GM21786 (cell line): ENCODE measurements around the gene LETM1.

ENCODE experiments used
- ATAC-seq: cut with Tn5 transposase; IDR thresholded peaks from one replicate; pipeline ENCODE4 v1.9.1; 2021; ENCODE audit not compliant: unreplicated experiment

The LETM1 gene

DNA sequence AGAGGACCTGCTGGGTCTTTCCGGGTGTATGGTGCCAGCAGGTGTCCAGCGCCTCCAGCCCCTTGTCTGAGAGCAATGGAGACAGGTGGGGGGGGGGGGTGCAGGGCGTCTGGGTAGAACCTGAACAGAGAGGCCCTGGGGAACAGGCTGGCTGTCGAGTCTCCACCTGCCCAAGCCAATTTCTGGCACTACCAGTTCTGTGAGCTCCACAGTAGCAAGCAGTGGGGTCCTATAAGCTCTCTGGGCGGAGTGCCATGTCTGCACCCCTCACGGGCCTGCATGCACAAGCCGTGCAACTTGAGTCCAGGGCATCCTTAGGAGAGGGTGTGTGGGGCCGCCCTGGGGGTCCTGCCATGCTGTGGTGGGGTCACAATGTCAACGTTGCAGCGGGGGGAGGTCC lies 72.9 kb downstream of the LETM1 start:
- ATAC-seq, result no peak

DNA sequence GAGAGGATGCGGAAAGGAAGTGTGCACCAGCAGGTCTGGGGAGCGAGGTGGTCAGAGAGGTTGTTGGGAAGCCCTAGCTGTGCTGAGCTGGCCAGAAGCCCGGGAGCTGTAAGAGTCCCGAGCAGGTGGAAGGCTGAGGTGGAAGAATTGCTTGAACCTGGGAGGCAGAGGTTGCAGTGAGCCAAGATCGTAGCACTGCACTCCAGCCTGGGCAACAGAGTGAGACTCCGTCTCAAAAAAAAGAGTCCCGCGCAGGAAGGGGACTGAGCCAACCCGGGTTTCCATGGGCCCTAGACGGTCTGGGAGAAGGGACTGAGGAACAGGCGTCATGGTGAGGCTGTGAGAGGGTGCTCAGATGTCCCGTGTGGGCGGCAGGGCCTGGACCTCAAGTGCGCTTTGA lies 75.5 kb downstream of the LETM1 start:
- ATAC-seq, result no peak

DNA sequence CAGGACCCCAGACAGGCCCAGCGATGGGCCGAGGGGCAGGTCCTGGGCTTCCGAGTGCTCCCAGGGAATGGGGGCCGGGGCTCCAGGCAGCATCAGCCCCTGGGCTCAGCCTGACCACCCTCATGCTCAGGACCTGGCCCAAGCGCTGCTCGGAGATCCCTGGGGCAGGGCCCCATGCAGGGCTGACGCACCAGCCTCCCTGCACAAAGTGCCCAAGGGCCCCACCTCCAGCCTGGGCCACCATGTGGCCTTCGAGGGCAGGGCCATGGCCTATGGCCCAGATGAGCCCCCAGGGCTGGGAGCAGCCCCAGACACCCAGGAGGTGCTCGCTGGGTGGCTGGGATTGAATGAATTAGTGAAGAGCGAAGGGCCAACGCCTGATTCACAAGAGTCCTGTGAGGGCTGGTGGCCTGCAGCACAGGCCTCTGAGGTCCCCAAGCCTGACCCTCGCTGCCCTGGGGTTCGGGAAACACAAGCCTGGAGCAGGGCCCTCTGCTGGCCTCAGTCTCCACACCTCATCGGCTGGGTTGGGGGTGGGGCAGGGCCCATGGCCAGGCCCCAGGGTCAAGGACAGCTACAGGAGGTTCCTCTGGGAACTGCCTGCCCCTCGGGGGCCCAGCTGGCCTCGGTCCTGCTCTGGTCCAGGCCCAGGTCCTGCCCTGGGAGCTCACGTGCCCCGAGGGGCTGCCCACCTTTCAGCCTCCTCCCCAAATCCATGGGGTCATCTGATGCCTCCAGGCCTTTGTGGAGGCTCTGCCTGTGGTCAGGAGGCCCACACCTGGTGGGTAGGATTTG lies 76.2 kb downstream of the LETM1 start:
- ATAC-seq, result no peak

DNA sequence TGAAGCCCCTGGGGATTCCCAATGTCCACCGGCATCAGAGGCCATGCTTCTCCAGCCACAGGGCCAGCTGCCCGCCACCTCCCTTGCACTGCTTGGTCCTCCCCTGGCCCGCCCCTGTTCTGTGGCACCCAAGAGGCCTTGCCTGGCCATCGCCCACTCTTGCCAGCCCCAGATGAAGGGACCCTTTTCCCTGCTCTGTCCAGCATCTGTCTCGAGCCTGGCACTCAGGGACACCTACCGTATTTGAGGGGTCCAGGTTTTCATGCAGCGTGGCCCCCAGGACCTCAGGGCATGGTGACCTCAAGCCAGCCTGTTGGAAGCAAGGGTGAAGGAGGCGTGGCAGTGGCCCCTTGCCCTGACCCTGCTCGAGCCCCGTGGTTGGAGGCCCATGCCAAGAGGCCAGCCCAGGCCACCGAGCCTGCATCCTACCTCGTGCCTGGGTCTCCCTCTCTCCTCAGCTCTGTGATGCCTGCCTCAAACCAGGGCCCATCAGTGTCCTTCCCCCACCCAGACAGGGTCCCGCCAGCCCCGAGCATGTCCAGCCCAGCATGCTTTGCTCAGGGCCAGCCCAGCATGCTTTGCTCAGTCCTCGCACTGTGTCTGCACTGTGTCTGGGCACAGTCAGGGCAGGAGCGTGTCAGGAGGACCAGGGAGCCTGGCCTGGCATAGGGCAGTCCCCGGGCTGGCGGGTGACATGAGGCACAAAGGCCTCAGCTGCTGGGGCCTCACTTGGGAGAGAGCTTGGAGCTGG lies 77.1 kb downstream of the LETM1 start:
- ATAC-seq, result no peak

DNA sequence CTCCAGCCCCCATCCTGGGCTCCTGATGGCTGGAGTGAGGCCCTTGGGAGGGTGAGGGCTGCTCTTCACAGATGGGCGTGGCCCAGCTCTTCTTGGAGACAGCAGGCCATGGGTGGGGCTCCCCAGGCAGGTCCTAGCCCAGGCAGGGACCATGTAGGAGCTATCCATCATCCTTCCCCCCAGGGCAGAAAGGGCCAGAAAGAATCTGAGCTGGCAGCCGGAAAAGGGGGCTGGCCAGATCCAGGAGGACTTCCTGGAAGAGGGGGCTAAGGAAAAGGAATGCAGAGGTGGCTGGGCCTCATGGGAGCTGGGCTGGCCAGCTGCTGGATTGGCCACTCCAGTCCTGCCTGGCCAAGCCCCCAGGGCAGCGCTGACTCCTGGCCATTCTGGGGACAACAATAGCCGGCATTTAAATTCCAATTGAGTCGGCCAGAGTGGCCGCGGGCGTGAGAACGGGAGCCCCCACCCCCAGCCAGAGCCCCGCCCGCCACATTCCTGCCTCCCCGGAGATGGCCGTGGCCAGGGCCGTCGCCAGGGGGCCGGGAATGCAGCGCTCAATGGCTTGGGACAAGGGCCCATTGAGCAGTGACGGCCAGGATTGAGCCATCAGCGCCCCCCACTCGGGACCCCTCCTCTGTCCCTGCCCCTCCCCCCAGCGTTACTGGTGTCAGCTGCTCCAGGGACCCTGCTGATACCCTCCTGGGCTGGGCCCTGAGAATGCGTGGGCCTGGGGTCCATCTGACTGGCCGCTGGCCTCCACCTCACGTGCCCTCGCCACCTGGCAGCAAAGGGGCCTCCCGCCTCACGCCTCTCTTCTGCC lies 77.9 kb downstream of the LETM1 start:
- no peak for ATAC-seq

DNA sequence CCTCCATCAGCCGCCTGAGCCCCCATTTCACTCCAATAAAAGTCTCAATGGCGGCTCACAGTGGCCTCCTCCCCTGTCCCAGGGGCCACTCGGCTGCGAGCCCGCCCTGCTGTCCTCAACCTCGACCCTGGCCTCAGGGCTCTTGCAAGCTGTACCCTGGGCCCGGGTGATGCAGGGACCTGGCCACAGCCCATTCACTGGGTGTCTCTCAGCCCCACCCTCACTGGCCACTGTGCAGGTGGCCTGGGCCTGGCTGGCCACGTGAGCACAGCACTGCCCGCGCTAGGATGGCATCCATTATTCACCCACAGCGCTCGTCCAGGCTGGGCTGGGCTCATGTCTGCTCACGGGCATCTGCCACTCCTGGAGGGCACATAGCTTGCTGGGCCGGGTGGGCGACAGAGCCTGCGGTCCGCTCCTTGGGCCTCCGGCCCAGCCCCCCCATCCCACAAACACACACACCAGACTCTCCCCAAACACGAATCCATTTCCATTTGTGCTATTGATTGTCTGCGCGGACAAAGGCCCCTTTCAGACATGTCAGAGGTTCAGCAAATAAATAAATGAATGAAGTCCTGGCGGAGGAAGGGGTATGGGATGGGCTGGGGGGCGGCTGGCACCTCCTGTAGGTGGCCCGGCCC lies 79.3 kb downstream of the LETM1 start:
- ATAC-seq, result no peak

DNA sequence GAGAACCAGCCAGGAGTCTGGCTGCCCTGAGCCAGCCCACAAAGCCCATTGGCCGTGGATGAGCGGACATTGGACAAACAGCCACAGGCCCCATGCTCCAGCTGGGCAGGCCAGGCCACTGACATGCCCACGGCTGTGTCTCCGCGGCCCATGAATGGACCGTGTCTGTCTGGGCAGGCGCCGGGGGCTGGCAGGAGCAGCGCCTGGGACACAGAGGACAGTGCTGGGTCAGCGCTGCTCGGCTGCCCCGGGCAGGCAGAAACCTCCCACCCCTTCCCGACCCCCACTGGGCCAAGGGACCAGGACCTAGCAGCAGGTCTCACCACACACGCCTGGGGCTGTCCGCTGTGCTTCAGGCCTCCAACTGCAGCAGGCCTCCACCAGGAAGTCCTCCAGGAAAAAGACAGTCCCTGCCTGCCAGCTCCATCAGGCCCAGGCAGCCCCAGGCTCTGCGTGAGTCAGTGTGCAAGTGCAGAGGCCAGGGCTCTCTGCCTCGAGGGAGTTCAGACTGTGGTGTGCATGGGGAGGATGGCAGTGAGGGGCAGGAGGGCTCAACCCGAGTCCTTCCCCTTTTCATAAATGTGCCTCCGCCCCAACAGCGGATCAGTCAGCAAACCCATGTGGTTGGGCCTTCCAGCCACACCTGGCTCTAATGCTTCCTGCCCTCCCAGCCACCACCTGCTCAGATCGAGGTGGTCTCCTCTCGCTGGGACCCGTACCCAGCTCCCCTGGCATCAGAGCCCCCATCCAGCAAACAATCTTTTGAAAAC lies 80.0 kb downstream of the LETM1 start:
- no peak for ATAC-seq

DNA sequence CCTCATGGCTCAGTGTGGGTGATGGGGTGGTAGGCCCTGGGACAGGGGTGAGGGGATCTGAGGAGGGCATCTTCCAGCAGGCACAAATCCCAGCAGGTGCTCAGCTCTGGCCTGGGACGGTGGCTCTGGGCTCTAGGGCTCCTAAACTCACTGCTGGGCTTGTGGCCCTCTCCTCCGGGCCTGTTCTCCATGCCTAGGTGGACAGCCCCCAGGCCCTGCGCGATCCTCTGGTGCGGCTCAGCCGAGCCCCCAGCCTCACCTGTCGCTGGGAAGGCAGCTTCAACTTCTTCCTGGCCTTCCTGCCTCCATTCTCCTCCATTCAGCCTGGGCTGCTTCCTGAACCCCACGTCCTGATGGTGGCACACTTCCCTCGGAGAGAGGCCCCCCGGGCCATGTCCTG lies 82.2 kb downstream of the LETM1 start:
- ATAC-seq, result no peak

DNA sequence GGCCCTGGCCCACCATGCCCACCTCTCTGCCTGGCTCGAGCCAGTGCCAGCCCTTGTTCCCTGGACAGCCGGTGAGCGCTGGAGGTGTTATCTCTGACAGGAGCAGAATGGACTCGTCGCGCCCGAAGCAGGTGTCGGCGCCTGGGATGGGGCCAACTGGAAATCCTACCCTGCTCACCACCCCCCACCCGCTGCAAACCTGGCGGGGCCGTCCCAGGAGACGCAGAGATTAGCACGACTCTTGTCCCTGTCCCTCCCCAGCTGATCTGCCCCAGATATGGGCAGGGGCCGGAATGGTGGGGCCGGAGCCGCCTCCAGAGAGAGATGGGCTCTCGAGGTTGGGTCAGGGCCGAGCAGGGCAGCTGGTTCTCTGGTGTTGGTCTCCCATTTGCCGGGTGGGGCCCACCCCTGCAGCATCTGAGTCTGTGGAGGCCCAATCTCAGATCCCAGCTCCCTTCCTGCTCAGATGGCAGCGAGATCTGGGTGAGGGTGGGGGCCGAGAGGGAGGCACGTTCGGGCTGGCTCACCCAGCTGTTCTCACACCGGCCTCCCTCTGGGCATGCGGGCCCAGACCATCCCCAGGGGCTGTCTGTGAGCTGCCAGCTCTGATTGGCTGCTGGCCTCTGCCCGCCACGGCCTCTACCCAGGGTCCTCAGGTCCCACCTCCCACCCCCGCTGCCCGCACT lies 83.0 kb downstream of the LETM1 start:
- no peak for ATAC-seq

DNA sequence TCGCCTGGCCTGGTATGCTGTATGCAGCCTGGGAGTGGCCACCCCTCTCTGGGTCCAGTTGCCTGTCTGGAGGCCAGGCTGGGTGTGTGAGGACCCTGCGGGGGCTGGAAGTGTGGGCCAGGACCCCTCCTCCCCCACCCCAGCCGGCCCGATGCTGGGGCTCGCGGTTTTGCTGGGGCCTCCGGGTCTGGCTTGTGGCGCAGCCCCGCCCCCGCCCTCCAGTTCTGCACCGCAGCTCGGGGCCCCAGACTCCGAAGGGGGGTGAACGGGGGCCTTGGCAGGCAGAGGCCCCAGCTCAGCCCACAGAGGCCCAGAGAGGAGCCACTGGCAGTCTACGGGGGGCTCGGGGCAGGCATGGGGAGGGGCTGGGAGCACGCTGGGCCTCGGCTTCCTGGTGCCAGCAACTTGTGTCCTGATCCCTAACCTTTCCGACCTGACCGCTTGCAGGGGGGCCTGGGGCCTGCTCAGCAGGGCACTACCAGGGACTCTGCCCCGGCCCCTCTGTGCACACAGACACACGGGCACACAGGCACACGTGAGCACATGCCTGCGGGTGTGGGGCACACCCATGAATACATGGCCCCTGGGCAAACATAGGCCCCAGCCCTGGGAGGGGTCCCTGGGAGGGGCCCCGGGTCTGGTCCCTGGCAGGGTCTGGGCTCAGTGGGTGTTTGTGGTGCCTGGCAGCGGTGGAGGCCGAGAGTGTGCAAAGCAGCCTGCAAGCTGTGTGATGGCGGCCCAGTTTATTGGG lies 84.2 kb downstream of the LETM1 start:
- ATAC-seq, result no peak

DNA sequence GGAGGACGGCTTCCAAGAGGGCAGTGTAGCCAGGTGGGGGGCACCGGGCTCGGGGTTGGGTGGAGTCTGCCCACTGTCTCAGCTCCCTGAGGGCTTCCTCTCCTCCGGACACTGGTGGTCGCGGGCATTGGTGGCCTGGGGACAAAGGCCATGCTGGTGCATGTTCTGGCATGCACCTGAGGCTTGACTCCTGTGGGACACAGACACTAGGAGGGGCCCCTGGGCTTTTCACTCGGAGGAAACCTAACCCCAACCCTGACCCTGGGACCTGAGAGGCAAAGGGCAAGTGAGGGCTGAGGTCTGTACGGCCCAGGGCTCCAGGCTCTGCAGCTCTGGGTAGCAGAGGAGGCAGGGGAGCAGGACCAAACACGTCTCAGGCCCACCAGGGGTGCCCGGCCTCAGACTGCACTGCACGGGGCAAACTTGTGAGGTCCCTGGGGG lies 85.1 kb downstream of the LETM1 start:
- ATAC-seq, result no peak

DNA sequence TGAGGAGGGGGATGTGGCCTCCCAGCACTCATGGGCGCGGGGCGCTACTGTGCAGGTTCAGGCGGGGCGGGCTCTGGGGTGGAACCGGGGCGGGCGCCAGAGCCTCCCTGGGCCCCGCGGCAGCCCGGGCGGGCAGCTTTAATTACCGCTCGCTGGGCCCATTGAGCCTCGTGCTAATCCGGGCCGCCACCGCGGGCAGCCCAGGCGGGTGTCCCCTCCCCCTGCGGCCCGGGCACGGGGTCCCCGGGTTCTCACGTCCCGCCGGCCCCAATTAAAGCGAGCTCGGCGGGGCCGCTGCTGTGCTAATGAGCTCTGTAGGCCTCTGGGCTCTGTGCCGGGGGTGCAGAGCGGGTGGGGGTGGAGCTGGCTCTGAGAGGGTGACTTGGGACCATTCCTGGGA lies 85.7 kb downstream of the LETM1 start:
- no peak for ATAC-seq

DNA sequence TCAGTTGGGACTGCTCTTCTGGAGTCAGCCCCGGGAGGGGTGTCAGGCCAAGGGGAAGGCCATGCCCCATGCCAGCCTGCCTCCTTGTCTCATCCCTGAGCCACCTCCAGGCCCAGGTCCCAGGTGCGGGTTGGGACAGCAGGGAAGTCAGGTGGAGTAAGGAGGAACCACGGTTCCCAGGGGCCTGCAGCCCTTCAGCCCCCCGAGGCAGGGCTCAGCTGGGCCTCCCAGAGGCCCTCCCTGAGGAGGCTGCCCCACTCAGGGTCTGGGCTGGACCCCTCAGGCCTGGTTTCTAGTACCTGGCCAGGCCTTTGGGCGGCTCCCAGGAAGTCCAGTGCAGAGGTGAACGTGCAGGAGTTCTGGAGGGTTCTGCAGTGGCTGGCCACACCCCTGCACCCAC lies 86.3 kb downstream of the LETM1 start:
- no peak for ATAC-seq

DNA sequence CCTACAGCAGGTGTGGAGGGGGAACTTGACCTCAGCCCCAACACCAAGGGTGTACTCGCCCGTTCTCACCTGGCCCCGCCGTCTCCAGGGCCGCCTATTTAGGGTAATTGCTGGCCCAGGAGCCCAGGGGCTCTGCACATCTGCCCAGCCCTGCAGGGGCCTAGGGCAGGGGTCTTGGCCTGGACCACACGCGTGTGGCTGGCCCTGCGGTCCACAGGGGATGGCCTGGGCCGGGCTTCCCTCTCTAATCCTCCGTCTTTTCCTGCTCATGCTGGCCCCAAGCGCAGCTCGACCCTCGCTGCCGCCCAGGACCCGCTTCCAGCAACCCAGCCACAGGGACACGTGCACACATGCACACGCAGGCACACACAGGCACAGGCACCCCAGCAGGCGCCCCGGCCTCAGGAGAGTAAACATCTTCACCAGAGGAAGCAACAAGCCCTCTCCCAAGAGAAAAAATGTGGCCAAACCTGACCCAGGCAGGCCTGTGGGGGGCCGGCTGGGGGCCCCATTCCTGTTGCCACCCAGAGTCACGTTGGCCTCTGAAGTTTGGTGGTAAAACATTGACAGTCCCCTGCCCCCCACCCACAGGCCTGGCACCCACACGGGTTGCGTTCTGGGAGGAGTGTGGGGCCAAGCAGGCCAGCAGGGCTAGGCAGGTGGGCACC lies 87.5 kb downstream of the LETM1 start:
- no peak for ATAC-seq

DNA sequence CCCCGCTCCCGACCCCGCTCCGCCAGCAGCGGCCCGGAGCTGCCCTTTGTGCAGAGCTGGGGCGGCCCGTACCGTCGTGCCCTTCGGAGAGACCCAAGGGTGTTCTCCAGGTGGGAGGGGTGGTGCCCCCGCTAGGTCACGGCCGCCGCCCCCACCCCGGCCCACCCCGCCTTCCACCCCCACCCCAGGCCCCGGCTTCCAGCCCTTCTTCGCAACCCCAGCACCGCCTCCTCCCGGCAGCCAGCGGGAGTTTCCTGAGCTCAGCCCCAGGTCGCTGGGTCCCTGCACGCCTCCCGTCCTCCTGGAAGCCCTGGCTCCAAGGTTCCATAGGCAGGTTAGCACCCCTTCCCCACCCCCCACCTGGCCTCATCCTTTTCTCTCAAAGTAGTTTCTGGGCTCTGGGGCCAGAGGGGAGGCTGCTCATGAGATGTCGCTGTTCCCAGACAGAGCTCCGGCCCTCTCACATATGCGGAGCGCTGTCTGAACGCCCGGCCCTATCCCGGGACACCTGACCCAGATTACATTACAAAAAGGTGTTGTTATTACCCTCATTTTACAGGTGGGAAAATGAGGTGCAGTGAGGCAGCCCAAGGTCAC lies 88.1 kb downstream of the LETM1 start:
- no peak for ATAC-seq

DNA sequence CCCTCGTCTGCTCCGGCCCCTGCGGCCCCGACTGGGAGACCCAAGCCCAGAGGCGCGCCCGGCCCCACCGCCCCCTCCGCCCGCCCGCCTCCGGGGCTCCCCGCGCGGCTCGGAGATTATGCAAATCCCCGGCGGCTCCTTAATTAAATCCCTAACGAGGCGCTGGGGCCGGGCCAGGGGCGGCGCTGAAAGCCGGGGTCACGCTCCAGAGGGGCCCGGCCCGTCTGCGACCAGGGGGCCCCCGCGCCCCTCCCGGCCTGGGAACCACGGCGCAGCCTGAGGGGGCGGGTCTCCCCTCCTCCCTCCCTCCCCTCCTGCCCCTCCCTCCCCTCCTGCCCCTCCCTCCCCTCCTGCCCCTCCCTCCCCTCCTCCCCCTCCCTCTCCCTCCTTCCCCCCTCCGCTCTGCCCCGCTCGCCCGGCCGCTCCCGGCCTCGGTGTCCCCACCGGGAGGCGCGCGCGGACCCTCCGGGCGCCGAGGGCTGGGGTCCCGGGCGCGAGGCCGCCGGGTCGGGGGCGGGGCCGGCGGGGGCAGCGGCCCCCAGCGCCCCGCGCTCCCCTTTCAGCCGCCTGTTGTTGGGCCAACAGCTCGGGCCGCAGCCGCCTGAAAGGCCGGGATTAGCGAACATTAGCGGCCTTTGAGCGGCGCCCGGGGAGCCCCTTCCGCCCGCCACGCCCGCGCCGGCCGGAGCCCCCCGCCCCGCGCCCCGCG lies 88.7 kb downstream of the LETM1 start:
- no peak for ATAC-seq
